GM11168 (cell line): ENCODE results near the gene FAM83D.

ENCODE experiments used
- in situ Hi-C: fragments of 300-500 bp; cut with MboI; formaldehyde crosslinking; loops from one replicate; pipeline ENCODE4 v1.12.0; 2022; ENCODE audit warnings: low sequenced_read_pairs; ENCODE audit not compliant: unreplicated experiment

Gene FAM83D

DNA sequence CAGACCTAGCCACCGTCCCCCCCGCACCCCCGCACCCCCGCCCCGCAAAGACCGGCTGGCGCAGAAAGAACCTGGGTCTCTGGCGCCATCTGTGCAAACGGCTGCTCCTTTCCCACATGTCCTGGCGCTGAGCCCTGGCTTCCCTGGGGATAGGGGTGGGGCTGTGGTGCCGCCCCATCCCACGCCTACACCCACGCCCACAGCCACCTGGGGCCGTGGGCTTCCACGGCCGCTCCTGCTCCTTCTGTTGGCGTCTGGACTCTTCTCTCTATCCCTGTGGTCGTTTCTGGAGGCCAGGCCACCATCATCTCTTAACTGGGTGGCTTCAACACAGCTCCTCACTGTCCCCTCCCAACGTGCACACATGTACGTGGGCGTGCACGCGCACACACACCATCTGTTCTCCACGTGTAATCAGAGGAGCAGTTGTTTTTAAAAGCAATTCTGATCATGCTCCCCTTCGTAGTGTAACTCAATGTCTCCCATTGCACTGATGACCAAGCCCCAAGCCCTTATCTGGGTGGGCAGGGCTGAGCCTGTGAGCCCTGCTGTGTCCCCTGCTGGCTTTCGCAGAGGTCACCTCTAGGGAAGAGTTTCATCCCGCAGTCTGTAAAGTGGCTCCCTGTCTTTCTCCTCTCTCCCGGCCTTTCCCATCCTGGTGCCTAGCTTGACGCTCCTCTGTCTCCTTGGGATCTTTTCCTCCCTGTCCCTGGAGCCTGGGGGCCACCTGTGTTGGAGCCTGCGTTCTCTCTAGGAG lies 31.9 kb upstream of the FAM83D start:
- in situ Hi-C loops: no loop called here

GRCh38 chr20:38895098-38895949 lies 30.9 kb upstream of the FAM83D start:
- in situ Hi-C loops: no loop called here

- in situ Hi-C loops: no loop called here
These were observed 30.1 kb upstream of the FAM83D start for GRCh38 chr20:38896009-38896594.

DNA sequence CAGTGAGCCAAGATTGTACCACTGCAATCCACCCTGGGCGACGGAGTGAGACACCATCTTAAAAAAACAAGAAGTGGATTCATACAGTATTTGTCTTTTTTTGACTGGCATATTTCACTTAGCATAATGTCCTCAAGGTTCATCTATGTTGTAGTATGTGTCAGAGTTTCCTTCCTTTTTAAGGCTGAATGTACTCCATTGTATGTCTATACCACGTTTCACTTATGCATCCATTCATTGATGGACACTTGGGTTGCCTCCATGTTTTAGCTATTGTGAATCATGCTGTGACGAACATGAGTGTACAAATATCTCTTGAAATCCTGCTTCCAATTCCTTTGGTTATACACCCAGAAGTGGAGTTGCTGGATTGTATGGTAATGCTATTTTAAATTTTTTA lies 28.9 kb upstream of the FAM83D start:
- in situ Hi-C loops: no loop called here

GRCh38 chr20:38900606-38901005 lies 25.6 kb upstream of the FAM83D start:
- in situ Hi-C loops: loop anchor here (25.0 kb wide), 1 partner anchor 238 kb away; no protein-coding TSS in a partner anchor

GRCh38 chr20:38902601-38903000 lies 23.6 kb upstream of the FAM83D start:
- in situ Hi-C loops: loop anchor here (25.0 kb wide), 1 partner anchor 240 kb away; no protein-coding TSS in a partner anchor

DNA sequence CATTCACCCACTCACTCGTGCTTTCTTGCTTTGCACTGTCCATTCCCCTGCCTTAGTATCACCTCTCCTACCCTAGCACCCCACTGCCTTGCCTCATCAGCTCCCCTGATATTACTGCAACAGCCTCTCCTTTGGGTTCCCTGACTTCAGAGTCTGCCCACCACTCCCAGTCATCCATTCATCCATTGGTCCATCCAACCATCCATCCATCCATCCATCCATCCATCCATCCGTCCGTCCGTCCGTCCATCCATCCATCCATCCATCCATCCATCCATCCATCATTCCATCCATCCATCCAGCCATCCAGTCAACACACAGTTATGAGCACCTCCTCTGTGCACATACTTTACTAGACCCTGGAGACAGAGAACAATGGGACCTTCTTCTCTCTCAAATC lies 22.9 kb upstream of the FAM83D start:
- in situ Hi-C loops: loop anchor here (25.0 kb wide), 1 partner anchor 241 kb away; no protein-coding TSS in a partner anchor

GRCh38 chr20:38905375-38905774 lies 20.8 kb upstream of the FAM83D start:
- in situ Hi-C loops: loop anchor here (25.0 kb wide), 1 partner anchor 243 kb away; no protein-coding TSS in a partner anchor

DNA sequence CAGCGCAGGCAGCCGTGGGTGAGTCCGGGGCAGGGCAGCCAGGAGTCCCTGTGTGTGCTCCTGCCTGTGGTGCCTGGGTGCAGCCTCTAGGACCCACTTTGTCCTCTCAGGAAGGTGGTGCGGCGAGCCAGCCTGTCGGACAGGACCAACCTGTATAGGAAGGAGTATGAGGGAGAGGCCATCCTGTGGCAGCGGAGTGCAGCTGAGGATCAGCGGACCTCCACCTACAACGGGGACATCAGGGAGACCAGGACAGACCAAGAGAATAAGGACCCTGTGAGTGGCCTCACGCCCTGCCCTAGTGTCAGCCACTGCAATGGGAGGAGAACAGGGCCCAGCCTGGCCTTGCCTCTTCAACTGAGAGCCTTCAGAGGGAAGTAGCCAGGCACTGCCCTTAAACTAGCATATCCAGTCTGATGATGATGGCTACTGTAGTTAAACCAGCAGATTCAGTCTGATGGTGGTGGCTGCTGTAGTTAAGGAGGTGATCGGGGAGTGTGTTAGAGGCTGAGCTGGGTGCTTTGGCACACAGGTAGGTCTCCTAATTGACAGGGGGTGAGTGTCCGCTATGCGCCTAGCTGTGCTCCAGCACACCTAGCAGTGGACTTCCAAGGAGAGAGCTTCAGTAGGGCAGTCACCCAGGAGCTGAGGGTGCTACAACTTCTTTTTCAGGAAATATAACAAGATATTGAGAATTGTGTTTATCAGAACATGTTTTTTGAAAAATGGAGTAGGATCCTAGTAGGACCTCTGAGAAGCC lies 18.1 kb upstream of the FAM83D start:
- in situ Hi-C loops: loop anchor here (25.0 kb wide), 1 partner anchor 246 kb away; no protein-coding TSS in a partner anchor

DNA sequence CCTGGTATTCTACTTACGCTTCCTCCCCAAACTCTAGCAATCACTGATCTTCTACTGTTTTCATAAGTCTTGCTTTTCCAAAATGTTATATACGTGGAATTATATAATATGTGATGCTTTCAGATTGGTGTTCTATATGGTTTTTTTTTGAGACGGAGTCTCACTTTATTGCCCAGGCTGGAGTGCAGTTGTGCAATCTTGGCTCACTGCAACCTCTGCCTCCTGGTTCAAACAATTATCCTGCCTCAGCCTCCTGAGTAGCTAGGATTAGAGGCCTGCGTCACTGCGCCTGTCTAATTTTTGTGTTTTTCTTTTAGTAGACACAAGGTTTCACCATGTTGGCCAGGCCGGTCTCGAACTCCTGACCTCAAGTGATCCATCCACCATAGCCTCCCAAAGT lies 10.9 kb upstream of the FAM83D start:
- in situ Hi-C loops: loop anchor here (10.0 to 25.0 kb wide), 2 partner anchors 129 to 253 kb away; no protein-coding TSS in a partner anchor

GRCh38 chr20:38917657-38918056 lies 8.6 kb upstream of the FAM83D start:
- in situ Hi-C loops: loop anchor here (10.0 to 25.0 kb wide), 2 partner anchors 127 to 255 kb away; no protein-coding TSS in a partner anchor

DNA sequence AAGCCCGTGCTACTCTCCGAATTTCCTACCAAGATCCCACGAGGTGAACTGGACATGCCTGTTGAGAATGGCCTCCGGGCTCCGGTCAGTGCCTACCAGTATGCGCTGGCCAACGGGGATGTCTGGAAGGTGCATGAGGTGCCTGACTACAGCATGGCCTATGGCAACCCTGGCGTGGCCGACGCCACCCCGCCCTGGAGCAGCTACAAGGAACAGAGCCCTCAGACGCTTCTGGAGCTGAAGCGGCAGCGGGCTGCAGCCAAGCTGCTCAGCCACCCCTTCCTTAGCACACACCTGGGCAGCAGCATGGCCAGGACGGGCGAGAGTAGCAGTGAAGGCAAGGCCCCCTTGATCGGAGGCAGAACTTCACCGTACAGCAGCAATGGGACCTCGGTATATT lies 8.0 kb upstream of the FAM83D start:
- in situ Hi-C loops: loop anchor here (10.0 to 25.0 kb wide), 2 partner anchors 127 to 256 kb away; no protein-coding TSS in a partner anchor

DNA sequence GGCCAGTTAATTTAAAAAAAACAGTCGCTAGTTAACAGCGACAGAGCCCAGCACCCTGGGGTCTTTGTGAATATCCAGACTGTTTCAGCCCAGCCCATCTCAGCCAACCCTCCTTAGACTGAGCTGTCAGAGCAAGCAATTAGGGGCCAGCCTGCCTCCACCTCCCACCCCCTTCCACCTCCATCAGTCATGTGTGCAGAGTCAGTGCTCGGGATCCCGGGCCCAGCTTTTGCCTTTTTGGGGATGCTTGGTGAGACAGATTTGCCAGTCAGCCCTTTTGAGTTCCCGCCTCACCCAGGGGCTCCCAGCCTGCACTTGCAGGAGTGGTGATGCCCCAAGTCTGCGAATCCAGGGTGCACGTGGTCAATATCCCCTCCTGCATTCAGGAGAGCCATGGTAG lies 6.5 kb upstream of the FAM83D start:
- in situ Hi-C loops: loop anchor here (10.0 to 25.0 kb wide), 2 partner anchors 125 to 257 kb away; no protein-coding TSS in a partner anchor

GRCh38 chr20:38920411-38920810 lies 5.8 kb upstream of the FAM83D start:
- in situ Hi-C loops: loop anchor here (25.0 kb wide), 1 partner anchor 258 kb away; no protein-coding TSS in a partner anchor

DNA sequence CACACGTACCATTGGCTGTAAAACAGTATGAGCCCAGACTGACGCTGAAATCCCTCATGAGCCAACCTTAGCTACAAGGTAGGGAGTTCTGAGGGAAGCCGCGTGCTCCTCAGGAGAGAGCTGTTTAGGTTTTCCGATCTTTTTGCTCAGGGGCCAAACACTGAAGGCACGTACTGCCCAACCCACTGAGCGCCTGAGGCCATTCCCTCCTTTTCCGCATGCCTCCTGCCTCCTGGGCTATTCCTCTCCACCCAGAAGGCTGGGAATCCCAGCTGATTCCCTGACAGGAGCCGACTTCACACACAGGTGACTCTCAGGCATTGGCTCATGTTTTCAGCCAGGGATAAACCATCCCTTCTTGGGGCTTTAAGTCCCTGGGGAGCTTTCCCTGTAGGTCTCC lies 5.4 kb upstream of the FAM83D start:
- in situ Hi-C loops: loop anchor here (25.0 kb wide), 1 partner anchor 259 kb away; no protein-coding TSS in a partner anchor

DNA sequence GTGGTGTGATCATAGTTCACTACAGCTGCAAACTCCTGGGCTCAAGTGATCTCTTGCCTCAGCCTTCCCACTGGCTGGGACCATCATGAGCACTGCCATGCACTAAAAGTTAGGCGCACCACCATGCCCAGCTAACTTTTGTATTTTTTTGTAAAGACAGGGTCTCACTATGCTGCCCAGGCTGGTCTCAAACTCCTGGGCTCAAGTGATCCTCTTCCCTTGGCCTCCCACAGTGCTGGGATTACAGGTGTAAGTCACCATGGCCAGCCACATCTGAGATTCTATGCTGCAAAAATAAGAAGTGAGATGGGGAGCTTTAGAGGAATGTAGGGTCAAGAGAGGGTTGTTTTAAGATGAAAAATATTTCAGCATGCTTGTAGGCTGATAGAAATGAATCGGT lies 1.5 kb upstream of the FAM83D start:
- in situ Hi-C loops: loop anchor here (25.0 kb wide), 1 partner anchor 262 kb away; no protein-coding TSS in a partner anchor

- in situ Hi-C loops: no loop called here
These were observed 858 bp downstream of the FAM83D start for GRCh38 chr20:38926934-38927616.

DNA sequence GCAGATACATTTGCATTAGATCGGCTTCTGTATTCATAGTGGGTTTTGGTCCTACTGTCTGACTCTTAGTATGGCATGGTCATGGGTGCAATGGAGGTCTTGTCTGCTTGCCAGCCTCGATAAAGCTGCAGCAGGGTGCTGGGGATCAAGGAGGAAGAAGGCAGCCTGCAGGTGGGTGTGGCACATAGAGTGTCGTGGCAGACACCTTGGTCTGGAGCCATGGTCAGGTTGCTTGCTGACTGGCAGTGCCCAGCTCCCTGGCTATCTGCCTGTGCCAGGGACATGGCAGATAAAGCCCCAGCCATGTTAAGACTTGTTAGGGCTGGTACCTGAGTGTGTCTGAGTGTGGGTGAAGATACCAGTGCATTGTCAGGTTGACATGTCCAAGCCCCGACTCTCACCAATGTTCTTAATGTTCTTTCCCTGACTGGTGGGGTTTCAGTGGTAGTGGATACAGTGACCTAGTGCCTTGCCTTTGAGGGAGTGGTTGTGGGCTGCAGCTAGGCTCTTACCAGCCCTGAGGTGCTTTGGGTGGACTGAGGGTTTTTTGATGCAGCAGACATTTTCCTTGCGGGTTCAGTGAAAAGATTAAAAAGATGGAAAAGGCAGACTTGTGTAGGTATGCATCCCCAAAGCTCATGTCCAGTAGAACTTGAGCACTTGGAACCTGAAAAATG lies 1.8 kb downstream of the FAM83D start:
- in situ Hi-C loops: no loop called here

- in situ Hi-C loops: no loop called here
These were observed 4.0 kb downstream of the FAM83D start for GRCh38 chr20:38930242-38930569.
